NCI-H2196 (cell line): ENCODE measurements around the gene PSAP.
A peak's percentile ranks its signal among the peaks of the same experiment; 100 is the strongest.

Source experiments
- DNase-seq: peaks from one replicate; lab custom pipeline; 2025; ENCODE audit not compliant: unreplicated experiment; lab: John Stamatoyannopoulos, UW

Gene PSAP

GRCh38 chr10:71829171-71829570, 21.9 kb downstream of the PSAP start:
- no peak for DNase-seq

GRCh38 chr10:71828702-71829101, 22.3 kb downstream of the PSAP start:
- DNase-seq: no peak

DNA sequence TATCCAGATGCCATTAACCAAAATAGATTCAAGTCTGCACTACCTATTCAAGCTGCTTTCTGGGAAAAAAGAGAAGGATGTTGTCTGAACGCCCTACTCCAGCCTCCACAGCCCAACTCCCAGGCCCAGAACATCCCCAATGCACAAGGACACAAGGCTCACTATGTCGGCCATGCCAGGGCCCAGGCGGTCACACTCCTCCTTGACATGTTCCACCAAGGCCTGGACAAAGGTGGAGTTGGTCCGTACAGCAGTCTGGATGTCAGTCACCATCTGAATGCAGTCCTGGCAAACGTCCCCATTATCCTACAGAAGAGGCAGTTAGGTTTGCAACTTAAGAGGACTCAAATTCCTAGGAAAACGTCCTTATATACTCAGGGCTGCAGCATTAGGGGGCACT, 23.2 kb downstream of the PSAP start:
- DNase-seq: no peak

DNA sequence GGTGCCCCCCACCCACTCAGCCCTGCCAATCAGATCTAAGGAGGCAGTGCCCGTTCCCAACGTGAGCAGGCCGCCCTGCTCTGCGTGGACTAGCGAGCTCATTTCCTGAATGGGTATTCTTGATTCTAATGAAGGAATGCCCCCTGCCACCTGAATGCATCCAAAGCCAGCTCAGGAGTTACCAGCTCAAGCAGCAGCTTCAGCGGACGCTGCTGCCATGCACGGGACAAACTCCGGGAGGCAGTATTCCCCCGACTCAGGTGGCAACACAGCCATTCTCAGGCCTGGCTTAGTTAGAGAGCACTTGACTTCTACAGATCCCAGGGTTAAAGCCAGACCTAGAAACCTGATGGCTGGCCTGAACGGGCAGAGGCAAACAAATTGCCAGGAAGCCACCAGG, 25.8 kb downstream of the PSAP start:
- no peak for DNase-seq

GRCh38 chr10:71824333-71824732, 26.7 kb downstream of the PSAP start:
- no peak for DNase-seq

DNA sequence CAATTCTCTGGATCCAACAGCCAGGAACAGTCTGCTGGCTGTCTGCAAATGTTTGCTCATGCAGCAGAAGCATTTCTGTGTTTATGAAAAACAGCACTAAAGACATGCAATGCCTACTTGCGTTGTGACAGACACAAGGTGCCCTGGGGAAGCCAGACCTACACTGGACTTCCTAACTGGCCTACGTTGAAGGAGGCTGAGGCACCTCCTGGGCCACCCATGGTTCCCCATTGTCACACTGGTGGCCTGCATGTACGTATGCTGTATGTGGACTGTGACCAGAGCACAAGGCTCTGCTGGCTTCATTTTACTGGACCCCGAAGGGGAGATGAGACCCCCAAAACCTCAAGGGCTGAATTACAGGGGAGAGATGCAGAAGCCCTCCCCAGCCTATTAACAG, 27.7 kb downstream of the PSAP start:
- no peak for DNase-seq

GRCh38 chr10:71821909-71822763, 28.9 kb downstream of the PSAP start:
- no peak for DNase-seq

- no peak for DNase-seq
These were observed 30.1 kb downstream of the PSAP start for GRCh38 chr10:71820966-71821365.

DNA sequence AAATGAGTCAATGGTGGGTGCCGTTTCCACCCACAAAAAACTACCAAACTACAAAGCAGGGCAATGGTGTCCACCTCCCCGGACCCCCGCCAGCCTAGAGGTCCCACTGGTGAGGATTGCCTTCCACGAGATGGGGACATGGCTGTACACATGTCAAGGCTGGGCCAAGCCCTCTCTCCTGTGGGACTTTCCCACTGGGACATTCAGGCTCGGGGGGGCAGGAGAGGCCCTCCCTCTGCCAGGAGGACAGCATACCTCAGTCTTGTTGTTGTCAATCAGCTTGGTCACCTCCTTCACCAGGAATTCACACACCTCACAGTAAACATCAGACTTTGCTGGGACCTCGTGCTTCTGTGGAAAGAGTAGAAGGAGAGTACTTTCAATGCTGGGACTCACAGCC, 31.1 kb downstream of the PSAP start:
- DNase-seq: no peak

DNA sequence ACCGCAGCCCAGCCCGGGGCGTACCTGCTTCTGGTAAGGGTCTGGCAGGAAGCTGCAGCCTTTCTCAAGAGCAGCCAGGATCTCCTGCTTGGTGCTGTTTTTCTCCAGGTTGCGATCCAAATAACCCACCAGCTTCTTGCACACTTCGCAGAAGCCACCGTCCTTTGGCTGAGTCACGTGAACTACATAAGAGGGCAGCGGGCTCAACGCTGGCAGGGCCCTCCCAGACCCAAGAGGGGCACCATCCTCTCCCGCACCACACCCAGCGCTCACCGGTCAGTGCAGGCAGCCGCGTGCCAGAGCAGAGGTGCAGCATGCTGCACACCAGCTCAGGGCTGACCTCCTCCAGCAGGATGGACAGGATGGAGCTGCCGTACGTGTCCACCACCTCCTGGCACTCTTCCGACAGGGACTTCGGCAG, 31.6 kb downstream of the PSAP start:
- no peak for DNase-seq

DNA sequence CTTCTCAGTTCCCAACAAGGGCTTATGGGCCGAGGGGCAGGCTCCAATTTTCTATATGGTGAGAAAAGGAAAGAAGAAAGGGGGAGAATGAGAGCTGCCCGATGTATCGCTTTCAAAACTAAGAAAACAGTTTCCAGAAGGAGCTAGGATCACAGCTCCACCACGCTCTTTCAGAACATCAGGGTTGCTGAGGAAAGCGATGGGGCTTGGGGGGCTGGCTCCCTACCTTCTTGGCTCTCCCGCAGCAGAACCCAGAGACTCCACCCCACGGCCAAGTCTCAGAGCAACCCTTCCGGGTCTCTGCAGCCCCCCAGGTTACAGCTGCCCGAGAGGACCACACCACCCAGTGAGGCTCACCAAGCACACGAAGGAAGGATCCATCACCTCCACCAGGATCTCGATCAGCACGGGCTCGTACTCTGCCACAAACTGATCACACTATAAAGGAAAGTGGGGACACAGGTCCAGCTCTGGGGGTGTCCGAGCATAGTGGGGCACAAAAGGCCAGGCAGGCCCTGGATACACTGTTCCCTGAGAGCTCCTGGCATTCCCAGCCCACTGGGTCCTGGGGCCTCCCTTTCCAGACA, 32.3 kb downstream of the PSAP start:
- no peak for DNase-seq

DNA sequence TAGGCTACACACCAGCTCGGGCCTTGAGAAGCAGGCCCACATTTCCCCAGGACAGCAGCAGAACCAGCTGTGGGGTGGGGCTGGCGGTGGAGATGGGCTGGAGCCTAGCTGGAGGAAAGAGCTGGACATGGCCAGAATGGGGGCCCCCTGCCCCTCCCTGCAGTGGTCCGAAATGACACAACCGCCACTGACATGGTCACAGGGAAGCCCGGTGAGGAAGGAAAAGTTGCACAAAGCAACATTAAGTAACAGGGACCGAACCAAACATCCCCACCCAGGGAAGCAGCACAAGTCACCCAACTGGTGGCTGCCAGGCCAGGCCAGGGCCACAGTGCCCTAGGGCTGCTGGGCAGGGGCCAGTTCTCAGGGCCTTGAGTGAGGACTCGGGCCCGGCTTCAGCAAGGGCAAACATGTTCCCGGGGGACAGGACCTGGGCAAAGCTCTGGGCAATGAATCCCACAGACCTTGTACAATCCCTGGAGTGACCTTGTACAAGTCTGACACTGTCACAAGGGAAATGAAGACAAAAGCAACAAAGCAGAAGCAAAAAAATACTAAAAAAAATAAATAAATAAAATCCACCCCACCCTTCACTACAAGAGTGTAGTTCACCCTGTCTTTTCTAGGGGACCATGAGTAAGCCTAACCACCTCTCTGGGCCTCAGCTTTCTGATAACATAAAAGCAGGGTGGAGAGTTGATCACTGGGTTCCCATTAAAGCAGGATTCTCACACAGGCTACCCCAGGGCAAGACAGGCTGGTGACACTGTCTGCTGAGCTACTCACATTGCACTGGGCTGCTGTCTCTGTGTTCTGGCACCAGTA, 33.0 kb downstream of the PSAP start:
- DNase-seq: no peak

- DNase-seq: no peak
These were observed 34.0 kb downstream of the PSAP start for GRCh38 chr10:71816936-71817618.

DNA sequence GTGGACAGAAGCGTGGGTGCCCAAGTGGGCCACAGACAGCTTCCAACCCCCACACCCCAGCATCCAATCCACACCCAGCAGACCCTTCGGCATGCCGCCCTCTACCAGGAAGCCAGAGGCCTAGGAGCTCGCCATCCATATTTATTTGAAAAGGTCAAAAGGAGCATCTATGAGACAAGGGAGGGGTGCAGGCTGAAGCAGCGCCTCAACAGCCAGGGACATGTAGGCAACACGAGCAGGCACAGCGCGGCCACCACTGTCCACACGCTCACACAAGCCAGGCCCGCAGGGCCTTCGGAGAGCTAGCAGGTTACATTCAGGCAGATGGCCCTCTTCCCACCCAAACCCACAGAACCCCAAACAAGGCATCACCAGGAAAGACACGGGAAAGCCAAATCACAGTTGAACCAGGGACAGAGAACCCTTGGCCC, 34.6 kb downstream of the PSAP start:
- no peak for DNase-seq

GRCh38 chr10:71815515-71816130, 35.4 kb downstream of the PSAP start:
- DNase-seq: no peak

DNA sequence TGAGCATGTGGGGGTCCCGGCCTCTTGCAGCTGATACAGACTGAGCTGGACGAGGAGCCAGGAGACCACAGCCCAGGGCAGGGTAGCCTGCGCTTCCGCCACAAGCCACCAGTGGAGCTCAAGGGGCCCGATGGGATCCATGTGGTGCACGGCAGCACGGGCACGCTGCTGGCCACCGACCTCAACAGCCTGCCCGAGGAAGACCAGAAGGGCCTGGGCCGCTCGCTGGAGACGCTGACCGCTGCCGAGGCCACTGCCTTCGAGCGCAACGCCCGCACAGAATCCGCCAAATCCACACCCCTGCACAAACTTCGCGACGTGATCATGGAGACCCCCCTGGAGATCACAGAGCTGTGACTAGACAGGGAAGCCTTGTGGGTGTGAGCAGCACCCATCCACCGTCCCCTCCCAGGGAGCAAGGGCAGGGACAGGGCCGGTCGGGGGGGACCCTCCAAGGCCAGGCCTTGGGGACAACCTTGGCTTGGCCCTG, 36.1 kb downstream of the PSAP start:
- DNase-seq: no peak

DNA sequence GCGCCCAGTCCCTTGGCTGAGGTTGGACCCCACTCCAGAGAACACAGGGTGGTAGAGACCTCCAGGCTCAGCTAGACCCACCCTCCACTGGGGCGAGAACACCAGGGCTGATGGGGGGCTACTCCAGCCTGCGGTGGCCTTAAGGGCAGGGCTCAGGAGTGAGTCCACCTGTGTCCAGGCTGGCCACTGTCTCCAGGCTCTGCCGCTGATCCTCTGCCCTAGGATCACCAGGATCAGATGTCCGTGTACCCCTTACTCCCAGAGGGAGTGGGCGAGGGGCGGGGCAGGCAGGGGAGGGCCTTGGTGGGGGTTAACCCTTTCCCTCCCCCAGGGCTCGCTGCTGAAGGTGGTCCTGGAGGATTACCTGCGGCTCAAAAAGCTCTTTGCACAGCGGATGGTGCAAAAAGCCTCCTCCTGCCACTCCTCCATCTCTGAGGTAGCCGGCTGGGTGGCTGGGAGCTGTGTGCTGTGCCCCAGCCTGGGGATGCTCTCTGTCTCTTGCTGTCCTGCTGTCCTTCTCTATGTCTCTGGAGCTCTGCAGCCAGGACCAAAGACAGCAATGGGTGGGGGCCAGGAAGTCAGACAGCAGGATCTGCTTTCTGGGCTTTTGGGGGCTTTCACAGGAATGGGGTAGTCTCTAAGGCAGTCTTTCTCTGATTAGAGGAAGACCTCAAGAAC, 38.0 kb downstream of the PSAP start:
- no peak for DNase-seq

DNA sequence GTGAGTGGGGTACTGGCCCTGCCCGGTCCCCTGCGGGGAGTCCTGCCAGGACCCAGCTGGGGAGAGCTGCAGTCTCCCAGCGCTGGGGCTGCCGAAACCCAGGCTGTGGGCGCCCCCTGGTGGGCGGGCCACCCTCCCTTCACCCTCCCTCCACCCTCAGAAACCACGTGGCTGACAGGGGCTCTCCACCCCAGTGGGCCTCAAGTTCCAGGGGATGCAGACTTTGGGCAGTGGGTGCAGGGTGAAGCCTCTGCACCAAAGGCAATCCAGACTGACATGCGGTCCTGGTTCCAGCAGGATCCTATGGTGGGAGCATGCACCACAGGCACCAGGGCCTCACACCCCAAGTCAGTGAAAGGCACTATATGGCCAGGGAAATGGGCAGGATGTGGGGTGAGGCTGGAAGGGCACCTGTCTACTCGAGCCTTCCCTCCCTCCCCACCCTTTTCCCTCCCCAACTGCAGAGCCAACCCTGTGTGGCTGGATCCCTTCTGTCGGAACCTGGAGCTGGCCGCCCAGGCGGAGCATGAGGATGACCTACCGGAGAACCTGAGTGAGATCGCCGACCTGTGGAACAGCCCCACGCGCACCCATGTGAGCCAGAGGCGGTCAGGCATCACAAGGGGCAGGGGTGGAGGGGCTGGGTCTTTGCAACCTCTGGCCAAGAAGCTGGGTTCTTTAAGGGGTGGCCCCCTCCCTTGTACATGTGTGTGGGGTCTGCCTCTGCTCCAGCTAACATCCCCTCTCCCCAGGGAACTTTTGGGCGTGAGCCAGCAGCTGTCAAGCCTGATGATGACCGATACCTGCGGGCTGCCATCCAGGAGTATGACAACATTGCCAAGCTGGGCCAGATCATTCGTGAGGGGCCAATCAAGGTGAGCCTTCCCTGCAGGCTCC, 38.8 kb downstream of the PSAP start:
- peak; percentile 7 for DNase-seq

GRCh38 chr10:71811351-71811750, 39.7 kb downstream of the PSAP start:
- DNase-seq: no peak
